Right ventricle myocardium superior (tissue), 1 donor: ENCODE measurements around the gene CHD2. TPM values are rescaled to one million over a fixed set of nuclear protein-coding genes. Genes with fewer than 3 reads are reported as not detected.

Source experiments
- ATAC-seq: fragments of 200-7000 bp; cut with Tn5 transposase; one replicate; pipeline ENCODE4 v1.9.1; 2020; ENCODE audit warnings: mild to moderate bottlenecking; ENCODE audit not compliant: poor library complexity
- DNase-seq: peaks from one replicate; pipeline ENCODE4 v3.0.0-alpha.2; 2020
- intact Hi-C: fragments of 100-400 bp; cut with DNase I; formaldehyde crosslinking; loops from one replicate; pipeline ENCODE4 v1.11.2; 2022
- total RNA-seq: library from RNA; stranded (reverse); fragmentation: NEBNext Ultra II Directional; extraction: Animal tissue kit (Norgen Biotek cat#: 25700); gene quantifications from one replicate; pipeline ENCODE4 v1.2.1, GENCODE V29; 2021
- donor health status: DM: no; HTN: yes; CAD: no; lungs with severe emphysema.

CHD2 gene
- total RNA-seq, 1 donor from 2014 or later: 43.5 TPM

DNA sequence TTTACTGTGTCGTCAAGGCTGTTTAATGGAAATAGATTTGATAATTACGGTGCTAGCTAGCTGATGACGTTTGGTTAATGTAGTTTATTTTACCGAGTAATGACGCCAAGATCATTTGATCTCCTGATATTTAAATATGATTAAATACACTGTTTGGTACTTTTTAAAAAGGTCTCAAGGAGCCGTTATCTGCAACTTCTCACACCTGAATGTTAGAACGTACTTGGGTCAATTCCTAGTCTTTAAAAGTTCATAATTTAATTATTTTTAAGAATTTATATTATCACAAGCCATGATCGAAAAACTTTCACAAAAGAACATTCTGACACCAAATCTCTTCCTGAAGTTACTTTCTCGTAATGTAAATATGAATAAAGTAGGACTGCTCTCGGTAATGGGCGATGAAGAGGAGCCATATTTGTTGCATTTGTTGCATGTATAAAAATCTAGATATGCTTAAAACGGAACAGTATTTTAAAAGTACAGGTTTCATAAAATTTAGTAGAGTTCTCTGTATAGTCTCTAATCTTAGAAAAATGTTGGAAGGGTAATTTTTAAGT lies 16.2 kb upstream of the CHD2 start:
- DNase-seq: no peak
- no peak for ATAC-seq
- intact Hi-C loops: loop anchor here (2.0 to 5.0 kb wide), 3 partner anchors 15 to 75 kb away; no protein-coding TSS in a partner anchor

DNA sequence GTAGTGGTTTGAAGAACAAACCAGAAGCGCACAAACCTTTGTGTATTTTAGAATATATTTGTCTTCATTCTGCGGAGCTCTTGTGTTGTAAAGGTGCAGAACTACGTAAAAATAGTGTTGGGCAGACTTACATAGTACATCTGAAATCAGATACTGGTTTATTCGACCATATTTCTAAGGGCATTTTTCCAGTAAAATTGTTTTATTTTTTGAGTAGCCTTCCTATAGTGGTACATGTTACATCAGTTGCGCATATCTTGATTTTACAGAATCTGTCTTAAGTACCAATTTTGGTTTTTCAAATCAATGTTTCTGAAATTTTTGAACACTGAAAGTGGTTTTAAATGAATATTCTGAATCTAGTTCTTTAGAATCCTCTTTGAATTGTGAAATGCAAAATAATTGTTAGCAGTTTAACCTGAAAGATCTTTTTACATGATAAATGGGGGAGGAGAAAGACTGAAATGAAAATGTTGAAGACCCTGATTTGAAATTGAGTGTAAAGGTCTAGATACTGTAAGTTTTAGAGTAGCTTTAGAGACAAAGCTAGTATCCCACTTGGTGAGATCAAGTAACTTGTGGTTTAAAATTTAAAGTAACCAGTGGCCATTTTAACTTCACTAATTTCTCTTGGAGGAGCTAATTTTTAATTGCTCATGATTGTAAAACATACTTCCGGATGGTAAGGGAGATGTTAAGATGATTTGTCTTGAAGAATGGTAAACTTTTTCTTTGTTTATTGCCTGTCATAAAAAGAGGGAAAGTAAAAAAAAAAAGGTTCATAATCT lies 15.5 kb upstream of the CHD2 start:
- ATAC-seq: no peak
- no peak for DNase-seq
- intact Hi-C loops: loop anchor here (2.0 to 5.0 kb wide), 2 partner anchors 14 to 52 kb away; no protein-coding TSS in a partner anchor

- ATAC-seq (no peak), DNase-seq (no peak)
- intact Hi-C loops: loop anchor here (2.0 kb wide), 1 partner anchor 13 kb away; no protein-coding TSS in a partner anchor
Measured at GRCh38 chr15:92885224-92886041, 14.7 kb upstream of the CHD2 start.

GRCh38 chr15:92886042-92886537 lies 14.0 kb upstream of the CHD2 start:
- ATAC-seq (no peak), DNase-seq (no peak)
- intact Hi-C loops: no loop called here

- ATAC-seq (no peak), DNase-seq (no peak)
- intact Hi-C loops: no loop called here
Measured at GRCh38 chr15:92886815-92887214, 13.3 kb upstream of the CHD2 start.

DNA sequence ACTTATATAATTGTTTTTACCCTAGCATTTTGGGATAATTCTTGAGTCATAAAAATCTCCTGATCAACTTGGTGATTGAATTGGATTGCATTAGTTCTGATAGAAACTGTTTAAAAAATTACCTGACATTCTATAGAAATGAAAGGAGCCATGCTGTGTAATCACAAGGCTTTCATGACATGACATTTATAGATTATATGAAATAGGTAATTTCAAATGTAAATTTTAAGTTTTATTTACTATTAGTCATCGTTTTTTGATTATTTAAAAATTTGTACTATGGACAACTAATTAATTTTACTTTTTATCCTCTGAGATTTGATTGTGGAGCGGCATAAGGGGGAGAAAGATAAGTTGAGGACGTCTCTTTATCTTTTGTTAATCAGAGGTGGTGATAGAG lies 12.3 kb upstream of the CHD2 start:
- DNase-seq (no peak), ATAC-seq (no peak)
- intact Hi-C loops: no loop called here

DNA sequence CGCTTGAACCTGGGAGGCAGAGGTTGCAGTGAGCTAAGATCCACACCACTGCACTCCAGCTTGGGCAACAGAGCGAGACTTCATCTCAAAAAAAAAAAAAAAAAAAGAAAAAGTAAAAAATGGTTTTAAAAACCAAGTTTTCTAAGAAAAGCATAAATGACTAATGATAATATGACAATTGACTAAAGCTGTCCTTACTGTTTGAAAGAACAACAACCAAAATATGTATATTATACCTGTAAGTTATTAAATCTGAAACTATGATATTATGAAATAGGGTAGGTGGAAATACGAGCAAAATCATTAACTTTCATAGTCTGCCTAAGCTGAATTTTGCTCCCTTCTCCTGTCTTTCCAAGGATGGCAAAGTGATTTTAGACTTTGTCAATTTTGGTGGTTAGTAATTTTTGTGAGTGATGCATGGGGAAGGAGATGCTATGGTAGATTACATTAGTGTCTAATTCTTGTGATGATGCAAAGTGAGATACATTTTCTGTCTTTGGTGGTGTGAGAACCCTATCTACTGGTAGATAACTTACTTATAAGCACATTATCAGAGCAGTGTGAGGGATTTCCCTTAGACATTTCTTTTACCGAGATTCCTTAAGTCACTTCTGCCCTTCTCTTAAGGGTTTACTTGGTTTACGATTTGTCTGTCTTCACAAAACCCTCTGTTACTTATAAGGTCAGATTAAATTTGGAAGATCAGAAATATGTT lies 10.6 kb upstream of the CHD2 start:
- ATAC-seq: no peak
- no peak for DNase-seq
- intact Hi-C loops: no loop called here

DNA sequence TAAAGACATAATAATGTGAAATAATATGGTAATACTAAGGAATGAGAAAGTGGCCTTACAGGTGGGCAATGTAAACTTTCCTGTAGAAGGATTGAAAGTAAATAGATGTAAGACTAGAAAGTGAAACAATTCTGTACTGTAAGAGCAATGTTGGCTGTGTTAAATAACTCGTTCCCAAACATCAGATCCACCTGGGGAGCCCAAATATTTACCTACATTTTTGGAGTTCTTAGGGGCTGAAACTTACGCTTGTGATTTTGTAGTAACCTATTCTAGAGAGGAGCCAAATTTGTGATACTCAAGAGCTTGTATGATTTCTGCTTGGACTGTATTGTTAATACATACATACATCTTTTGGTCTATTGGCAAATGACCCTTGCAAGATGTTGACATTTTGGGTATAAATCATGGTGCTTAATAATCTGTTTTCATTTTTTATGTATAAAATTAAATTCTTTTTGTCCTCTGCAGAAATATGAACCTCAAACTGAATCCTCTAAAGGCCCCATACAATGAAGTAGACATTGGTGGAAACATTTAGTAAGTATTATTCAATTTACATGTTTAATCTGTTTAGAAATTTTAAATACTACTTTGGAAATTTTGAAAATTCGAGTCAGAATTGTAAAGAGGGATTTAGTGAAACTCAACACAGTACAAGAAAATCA lies 8.5 kb upstream of the CHD2 start:
- ATAC-seq (no peak), DNase-seq (no peak)
- intact Hi-C loops: no loop called here

GRCh38 chr15:92892201-92892555 lies 7.9 kb upstream of the CHD2 start:
- ATAC-seq (no peak), DNase-seq (no peak)
- intact Hi-C loops: no loop called here

DNA sequence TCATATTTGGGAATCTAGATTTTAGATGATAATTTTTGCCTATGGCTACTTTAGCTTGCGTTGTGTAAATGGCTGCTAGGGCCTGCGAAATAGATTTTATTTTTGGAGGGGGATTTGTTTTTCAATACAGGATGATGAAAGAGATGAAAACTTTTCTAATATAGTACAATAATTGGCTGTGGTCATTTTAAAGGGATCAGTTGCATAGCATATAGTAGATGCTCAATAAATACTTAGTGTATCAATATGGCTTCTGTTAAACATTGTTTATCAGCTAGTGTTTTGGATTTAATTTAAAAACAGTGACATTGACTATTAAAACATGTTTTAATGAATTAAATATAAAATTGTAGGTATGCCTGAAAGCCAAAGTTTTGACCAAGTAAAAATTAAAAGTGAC lies 6.9 kb upstream of the CHD2 start:
- DNase-seq (no peak), ATAC-seq (no peak)
- intact Hi-C loops: no loop called here

DNA sequence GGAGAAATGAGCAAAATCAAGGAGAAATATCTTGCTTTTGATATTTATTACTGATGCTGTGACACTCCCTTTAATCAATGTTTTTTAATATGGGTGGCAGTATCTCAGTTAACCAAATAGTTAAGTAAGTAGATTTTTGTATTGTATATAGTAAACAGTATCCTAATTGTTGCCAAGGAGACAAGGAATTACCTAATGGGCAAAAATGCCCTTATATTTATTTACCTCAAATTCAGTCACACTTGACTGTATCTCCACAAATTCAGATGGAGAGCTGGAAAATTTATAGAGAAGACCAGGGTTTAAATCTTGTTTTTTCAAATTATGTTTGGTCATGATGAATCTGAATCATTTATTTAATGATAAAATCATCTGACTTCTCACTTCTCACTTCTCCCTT lies 3.6 kb upstream of the CHD2 start:
- no peak for ATAC-seq
- no peak for DNase-seq
- intact Hi-C loops: no loop called here

- intact Hi-C loops: loop anchor here (2.0 kb wide), 1 partner anchor 13 kb away; no protein-coding TSS in a partner anchor
- ATAC-seq (no peak), DNase-seq (no peak)
Measured at GRCh38 chr15:92897620-92898019, 2.5 kb upstream of the CHD2 start.

DNA sequence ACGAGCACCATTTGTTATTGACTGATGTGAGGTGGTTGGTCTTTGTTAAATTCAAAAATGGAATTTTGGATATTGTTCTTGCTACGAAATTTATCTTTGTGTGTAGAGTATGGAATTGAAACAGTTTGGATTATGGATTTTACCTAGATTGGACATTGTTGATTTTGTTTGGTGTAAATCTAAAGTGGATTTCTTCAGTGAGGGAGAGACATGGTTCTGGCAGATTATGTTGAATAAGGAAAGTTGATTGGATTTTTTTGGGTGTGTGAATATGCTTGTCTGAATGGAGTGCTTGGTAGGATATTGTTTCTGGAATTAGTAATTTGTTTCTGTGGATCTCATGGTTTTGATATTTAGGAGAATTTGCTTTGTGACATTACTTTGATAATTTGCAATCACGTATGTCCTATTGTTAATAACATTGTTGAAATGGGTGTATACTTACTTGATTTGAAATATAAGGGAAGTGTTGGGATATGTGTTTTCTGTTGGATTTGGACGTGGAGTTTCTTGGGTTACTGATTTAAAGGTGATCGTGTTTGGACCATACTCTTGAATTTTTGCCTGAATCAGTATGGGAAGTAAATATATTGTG lies 1.0 kb upstream of the CHD2 start:
- no peak for ATAC-seq
- intact Hi-C loops: loop anchor here (2.0 kb wide), 1 partner anchor 14 kb away; no protein-coding TSS in a partner anchor

GRCh38 chr15:92899601-92899947 lies 550 bp upstream of the CHD2 start:
- intact Hi-C loops: loop anchor here (2.0 kb wide), 1 partner anchor 15 kb away; no protein-coding TSS in a partner anchor
- DNase-seq (no peak), ATAC-seq (no peak)

More for the DNA sequence above, 1.0 kb upstream of the CHD2 start:
- DNase-seq: no peak

GRCh38 chr15:92900731-92901071 lies 577 bp downstream of the CHD2 start:
- no peak for ATAC-seq
- intact Hi-C loops: loop anchor here (5.0 kb wide), 1 partner anchor 68 kb away; no protein-coding TSS in a partner anchor

DNA sequence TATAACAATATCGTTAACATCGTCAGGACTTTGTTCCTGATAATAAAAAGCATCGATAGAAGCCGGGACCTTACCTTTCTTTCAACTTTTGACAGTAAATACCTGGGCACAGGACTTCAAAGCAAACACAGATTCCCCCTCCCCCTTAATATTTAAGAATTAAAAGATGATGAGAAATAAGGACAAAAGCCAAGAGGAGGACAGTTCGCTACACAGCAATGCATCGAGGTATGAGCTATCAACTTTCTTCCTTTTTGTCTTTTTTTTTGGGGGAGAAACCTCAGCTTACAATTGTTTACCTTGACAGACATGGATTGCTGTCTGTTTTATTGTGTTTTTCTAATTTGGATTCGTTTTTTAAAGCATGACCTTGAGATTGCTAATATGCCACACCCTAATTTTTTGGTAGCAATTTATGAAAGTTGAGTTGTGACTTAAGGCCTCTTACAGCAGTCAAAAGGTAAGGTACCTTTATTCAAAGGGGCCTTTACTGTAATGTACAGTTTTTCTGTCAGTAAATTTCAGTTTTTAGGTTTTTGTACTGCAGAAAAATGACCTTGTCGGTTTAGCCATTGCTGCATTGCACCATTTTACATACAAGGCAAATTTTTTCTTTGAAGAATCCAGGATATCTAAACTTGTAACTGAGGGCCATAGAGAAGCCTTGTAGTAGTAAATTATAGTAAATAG lies 1.1 kb downstream of the CHD2 start:
- ATAC-seq: no peak
- intact Hi-C loops: loop anchor here (5.0 kb wide), 1 partner anchor 69 kb away; no protein-coding TSS in a partner anchor
- no peak for DNase-seq

More at GRCh38 chr15:92900731-92901071, 577 bp downstream of the CHD2 start:
- DNase-seq: no peak

DNA sequence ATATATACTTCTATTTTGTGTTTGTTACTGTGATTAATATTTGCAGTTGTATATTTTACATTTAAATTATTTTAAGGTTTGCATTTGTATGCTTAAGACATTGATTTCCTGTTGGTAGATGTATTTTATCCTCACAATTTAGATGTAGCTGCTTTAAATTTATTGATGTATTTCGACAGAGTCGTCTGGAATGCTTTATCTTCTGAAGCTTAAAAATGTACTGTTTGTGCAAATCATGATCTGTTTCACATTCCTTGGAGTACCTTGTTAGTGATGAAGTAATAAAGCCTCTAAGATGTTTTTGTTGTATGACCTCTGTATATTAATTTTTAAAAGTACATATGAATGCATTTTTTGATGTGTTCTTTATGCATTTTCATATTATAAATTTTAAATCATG lies 1.9 kb downstream of the CHD2 start:
- intact Hi-C loops: loop anchor here (5.0 kb wide), 1 partner anchor 70 kb away; no protein-coding TSS in a partner anchor
- no peak for DNase-seq
- no peak for ATAC-seq
